Pons (tissue), 1 donor: ENCODE results near the gene P2RX6.
A peak's percentile ranks its signal among the peaks of the same experiment; 100 is the strongest.

ENCODE experiments used
- DNase-seq: peaks from one replicate; pipeline ENCODE4 v3.0.0-alpha.2; 2016; ENCODE audit warnings: low spot score

Gene P2RX6

DNA sequence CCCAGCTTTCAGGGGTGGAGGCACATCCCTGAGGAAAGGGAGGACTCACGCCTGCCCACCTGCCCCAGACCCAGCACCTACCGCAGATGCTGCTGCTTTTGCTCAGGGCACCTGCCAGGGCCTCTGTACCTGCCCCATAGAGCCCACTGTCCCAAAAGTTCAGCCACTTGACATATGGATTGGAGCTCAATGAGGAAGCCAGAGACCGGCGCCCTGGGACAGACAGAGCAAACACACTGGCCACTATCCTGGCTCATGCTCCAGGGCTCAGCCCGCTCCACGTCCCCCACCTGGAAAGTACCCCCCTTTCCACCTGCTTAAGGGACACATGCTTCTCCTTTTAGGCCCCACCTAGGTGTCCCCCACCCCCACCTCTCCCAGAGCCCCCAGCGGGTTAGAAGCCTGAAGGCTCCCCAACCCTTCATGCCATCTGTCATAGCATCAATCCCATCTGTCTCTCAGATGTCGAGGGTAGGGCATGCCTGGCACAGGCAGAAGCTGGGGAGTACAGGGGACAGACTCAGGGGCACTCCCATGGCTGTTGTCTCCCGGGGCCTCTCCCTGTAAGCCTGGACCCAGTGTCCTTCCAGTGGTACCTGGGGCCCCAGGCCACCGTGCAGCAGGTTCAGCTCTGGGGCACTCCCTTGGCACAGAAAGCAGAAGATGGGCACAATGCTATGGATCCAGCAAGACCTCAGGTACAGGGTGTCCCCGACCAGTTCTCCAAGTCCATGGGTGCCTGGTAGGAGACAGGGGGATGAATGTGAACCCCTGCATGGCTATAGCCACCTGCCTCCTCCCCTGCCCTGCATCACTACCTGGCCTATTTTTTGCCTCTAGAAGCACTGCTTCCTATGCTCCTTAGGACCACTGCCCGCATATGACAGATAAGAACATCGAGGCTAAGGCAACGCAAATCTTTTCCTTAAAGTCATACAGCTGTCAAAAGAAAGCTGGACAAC is 2.2 kb upstream of the P2RX6 start:
- no peak for DNase-seq

DNA sequence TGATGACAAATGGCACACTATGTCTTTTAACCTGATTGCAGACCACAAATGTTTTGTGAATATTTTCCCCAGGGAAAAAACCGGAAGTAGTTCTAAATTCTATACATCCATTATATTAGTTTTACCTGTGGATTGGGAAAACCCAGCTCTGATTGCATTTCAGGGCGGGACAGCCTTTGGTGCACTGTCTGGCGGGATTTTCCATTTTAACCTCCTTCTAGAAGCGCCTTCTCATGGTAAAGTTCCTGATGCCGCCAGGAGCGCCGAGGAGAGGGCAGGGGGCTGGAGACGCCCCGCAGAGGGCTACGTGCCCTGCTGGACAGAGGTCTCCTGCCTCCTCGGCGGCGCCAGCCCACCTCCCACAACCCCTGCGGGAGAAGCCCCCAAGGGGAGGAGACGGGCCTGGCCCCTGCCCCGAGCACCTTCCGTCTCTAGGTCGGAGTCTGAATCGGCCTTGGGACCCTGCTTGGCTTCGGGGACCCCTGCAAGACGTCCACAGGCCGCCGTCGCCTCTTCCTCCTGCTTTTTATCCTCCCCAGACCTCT is 1.2 kb upstream of the P2RX6 start:
- DNase-seq, result no peak

DNA sequence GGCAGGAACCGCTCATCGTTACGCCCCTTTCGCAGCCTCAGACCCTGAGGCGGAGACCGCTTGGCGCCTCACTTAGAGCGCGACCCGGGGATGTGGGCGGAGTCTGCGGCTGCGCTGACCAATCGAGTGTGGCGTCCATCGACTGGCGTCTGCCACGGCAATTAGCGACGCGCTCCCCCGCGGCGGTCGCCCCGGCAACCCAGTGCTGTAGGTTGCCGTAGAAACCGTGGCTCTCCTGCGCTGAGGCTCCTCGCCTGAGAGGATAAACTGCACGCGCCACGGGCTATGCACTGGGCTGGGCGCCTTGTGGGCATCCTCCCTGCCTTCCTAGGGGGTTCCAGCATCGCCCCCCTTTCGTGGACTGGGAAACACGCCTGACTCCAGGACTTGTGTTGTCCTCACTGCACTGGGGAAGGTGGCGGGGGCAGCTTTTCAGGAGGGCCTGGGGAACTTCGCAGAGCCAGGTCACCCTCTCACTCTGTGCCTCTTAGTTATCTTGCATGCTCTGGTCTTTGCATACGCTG is 701 bp upstream of the P2RX6 start:
- peak; percentile 67 for DNase-seq

DNA sequence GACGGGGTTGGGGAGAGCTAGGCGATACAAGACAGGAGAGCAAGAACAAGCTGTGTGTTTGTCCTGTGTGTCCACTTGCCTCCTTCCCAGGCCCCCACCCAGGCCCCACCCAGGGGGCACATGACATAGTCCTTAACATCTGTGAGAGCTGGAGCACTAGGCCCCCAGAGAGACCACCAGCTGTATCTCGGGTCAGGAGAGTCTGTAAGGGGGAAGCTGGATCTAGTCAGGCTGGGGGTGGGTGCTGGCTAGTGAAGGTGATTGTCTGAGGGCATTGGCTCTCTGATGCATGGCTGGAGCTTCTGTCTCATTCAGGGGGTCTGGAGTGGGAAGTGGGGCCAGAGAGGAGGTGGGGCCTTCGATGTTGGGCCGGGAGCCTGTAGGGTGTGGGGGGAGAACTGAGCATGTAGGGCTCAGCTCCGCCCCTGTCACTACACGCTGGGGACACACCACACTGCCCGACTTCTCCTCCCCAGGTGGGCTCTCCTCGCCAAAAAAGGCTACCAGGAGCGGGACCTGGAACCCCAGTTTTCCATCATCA is 571 bp downstream of the P2RX6 start:
- DNase-seq, result no peak

DNA sequence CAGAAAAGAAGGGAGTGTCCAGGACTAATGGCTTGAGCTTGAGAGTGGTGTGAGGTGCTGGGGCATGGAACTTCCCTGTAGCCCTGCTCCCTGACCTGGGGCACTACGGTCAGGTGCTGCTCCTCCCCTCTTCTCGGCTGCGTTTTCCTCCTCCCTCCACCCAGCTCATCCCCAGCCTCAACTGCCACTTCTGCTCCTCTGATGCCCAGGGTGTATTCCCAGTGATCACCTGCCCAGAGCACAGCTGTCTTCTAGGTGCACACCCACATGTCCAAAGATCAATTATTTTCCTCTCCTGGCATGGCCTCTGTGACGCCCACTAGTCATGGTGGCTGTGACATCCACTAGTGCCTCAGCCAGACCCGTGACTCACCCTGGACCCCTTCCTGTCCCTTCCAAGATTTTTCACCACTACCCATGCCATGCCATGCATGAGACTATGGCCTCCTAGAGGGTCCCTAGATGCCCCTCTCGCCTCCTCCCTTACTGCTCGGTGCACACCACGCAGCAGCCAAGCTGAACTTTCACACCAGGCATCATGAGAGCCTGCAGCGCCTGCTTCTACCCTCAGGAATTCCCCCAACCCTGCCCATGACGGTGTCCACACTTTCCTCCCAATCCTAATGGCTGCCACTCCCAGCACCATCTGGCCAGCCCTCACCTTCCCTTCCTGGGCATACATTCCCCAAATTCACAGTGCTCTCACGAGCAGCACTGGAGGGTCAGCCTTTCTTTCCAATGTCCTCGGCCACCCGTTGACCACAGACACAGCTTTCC is 1.9 kb downstream of the P2RX6 start:
- DNase-seq, result no peak

DNA sequence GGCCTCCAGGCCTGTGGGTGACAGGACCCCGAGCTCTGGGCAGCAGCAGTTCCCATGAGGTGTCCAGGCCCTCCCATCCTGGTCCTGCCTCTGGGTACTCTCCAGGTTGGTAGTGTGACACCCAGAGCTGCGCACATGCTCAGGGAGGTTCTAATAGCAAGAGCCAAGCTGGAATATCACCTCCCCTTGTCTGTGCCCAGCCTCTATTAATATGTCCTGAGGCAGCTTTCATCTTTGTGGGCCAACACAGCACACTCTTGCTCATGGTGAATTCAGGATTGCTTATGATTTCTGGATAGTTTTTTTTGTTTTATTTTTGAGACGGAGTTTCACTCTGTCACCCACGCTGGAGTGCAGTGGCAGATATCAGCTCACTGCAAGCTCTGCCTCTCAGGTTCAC is 3.3 kb downstream of the P2RX6 start:
- no peak for DNase-seq

DNA sequence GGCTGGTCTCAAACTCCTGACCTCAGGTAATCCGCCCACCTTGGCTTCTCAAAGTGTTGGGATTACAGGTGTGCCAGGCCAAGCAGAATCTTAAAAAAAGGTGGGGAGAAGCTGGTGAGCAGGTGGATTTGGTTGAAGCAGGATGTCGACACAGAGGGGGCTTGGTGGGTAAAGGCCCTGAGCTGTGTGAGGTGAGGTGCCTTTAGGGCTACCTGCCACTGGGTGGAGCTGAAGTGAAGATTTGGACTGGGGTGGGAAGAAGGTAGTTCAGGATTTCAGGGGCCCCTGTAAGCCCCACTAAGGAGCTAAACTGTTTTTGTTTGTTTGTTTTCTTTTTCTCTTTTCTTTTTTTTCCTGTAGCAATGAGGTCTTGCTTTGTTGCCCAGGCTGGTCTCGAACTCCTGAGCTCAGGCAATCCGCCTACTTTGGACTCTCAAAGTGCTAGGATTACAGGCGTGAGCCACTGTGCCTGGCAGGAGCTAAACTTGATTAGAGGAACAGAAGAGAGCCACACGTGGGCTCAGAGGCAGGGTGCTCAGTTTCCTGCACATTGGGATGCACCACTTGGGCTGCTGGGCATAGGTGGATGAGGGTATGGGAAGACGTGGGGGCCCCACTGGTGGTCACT is 6.0 kb downstream of the P2RX6 start:
- no peak for DNase-seq

DNA sequence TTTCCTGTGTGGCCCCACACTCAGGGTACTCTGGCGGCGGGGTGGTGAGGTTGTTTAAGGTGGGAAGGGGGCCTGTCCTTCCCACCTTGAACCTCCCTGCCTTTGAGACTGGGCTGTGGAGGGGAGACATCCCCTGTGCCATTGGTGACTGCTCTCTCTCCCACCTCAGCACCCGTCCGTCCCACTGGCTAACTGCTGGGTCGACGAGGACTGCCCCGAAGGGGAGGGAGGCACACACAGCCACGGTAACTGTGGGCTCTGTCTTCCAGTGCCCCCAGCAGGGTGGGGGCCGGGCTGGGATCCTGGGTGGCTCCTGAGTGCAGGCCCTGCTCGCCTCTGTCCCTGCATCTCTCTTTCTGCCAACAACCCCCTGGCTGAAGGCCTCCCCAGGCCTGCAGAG is 7.5 kb downstream of the P2RX6 start:
- DNase-seq, result no peak

DNA sequence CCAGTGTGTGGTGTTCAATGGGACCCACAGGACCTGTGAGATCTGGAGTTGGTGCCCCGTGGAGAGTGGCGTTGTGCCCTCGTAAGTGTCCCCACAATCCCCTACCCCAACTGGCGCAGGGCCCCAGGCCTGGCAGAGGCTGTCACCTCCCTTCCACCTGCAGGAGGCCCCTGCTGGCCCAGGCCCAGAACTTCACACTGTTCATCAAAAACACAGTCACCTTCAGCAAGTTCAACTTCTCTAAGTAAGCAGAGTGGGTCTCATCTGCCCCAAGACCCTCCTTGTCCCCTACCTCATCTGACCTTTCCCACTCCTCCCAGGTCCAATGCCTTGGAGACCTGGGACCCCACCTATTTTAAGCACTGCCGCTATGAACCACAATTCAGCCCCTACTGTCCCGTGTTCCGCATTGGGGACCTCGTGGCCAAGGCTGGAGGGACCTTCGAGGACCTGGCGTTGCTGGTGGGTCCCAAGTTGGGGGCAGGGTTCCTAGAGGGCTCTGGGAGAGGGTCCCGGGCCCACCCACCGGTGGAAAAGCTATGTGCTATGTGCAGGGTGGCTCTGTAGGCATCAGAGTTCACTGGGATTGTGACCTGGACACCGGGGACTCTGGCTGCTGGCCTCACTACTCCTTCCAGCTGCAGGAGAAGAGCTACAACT is 8.1 kb downstream of the P2RX6 start:
- DNase-seq, result no peak

DNA sequence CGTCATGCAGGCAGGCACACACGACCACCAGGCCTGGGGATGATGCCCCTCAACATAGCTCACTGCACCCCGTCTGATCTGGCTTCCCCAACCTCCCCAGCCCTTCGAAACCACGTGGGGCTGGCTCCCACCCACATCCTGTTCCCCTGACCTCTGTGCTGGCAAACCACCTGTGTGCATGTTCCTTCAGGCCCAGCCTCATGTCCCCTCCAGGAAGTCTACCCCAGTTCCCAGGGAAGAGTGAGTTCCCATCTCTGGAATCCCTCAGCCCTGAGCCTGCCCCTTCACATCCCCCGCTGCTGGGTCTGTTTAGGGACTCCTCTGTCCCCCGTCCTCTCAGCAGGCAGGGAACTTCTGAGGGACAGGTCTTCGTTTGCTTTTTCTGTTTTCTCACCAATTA is 10.3 kb downstream of the P2RX6 start:
- DNase-seq, result no peak

DNA sequence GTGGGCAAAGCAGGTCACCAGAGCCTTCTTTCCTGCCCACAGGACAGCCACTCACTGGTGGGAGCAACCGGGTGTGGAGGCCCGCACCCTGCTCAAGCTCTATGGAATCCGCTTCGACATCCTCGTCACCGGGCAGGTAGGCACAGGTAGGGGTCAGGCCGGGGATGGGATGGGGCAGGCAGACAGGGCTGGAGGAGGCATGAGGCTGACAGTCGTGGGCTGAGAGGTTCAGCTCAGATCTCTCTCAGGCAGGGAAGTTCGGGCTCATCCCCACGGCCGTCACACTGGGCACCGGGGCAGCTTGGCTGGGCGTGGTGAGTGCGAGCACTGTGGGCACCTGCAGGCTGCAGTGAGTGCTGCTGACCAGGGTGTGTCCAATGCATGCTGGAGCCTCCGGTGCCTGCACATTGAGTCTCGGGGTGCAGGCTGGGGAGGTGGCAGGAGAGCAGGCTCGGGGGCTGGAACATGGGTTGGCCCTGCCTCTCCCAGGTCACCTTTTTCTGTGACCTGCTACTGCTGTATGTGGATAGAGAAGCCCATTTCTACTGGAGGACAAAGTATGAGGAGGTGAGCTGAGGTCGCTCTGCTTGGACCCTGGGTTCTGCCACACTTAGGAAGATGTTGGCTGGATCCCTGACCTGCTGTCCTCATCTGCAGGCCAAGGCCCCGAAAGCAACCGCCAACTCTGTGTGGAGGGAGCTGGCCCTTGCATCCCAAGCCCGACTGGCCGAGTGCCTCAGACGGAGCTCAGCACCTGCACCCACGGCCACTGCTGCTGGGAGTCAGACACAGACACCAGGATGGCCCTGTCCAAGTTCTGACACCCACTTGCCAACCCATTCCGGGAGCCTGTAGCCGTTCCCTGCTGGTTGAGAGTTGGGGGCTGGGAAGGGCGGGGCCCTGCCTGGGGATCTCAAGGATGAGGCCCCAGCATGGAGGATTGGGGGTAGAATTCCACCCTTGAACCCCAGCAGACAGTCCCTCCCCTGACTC is 11.1 kb downstream of the P2RX6 start:
- DNase-seq, result no peak

DNA sequence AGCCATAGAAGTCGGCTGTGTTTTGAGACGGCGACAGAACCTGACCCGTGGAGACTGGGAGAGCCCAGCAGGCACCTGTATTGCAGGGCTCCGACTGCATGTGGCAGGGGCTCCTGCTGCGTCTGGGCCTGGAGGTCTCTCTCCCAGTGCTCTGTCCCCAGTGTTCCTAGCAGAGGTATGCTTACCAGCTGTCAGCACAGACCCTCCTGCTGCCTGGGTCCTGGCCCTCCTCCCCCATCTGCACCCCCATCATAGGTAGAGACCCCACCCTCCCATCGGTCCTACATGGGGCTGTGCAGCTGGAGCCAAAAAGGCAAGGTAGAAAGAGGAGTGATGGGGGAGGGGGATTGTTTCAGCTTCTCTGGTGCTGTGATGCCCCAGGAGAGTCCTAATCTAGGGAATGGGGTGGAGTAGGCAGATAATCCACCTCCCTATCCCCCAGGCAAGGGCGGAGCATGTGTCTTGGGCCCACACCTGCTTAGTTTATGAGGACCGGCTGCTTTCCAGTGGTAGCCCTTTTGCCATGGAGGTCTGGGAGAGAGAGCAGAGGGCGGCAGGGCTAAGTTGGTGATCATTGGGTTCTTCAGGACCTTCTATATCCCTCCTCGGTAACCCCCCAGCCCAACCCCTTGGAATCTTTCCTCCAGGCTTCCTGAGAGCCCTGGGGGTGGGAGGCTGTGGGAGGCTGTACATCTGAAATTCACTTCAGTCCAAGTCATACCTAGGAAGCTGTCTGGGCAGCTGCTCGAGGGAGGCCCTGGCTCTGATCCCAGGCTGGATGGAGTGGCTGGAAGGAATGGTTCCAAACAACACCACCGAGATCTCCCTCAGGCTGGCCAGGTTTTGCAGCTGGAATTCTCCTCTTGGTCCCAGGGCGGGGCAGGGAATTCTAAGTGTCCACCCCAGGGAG is 12.1 kb downstream of the P2RX6 start:
- DNase-seq, result no peak

DNA sequence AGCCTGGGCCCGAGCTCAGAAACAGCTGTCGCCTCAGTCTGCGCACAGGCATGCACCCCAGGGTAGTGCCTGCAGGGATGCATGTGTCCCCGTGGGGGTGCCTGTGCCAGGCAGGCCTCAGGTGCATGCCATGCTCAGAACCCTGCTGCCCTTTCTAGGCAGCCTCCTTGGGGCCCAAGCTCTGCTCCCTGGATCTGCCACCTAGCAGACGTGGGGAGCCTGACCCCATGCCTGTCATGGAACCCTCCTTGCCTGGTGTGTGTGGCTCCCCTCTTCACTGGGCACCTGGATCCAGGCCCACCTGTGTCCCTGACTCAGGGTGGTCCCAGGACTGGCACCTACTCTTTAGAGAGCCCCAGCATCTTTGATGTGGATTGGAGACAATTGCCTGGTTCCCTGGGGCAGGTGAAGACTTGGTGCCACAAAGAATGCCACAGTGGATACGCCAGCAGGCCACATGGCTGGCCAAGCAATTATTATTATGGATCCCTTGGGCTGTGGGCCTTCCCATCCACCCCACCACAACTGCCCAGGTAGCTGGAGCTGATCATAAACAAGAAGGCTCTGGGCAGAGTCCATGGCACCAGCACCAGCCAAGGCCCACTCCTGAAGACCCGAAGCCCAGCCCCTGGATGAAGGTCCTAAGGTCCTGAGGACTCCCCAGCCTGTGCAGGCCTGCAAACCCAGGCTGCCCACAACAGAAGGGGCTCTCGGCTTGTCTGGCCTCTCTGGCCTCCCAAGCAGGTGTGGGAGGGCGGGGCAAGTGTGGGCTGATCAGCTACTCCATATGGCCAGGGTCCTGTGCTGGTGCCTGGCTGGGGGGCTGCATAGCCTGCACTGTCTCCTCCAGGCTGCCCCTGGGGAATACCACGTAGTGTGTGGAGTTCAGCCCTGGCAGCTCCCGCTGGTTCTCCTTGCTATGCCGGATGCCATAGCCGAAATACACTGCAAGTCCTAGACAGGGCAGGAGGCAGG is 13.6 kb downstream of the P2RX6 start:
- no peak for DNase-seq

DNA sequence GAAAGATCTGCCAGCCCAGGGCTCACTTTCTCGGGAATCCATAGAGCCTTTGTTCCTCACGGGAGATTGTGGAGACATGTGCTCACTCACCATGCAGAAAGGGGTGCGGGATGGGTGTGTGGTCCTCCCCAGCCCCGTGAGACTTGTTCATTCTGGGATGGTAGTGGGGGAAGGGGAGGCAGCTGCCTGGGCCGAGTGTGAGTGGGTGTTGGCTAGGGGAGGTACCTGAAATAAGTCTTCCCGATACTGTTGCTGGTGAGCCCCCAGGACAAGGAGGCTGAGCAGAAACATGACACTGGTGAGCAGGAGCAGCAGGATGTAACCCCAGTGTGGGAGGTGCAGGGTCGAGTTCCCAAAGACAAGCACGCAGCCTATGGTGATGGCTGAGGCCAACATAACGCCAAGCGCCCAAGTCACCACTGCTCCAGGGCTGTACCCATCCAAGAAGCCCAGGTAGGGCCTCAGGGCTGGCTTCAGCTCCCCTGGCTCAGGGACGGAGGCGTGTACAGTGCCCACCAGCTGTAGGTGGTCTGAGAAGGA is 14.6 kb downstream of the P2RX6 start:
- no peak for DNase-seq

DNA sequence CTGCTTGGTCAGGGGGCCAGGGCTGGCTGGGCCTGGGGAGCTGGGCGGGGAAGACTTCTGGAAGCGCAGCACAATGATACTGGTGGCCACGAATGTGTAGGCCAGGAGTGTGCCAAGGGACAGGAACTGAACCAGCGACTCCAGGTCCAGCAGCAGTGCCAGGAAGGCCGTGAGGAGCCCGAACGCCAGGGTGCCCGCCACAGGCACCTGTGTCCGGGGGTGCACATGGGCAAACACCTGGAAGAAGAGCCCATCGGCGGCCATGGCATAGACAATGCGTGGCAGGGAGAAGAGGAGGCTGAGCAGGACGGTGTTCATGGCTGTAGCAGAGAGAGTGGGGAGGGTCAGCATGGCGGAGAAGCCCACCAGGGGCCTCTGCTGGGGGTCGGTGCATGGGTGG is 15.1 kb downstream of the P2RX6 start:
- DNase-seq, result no peak

DNA sequence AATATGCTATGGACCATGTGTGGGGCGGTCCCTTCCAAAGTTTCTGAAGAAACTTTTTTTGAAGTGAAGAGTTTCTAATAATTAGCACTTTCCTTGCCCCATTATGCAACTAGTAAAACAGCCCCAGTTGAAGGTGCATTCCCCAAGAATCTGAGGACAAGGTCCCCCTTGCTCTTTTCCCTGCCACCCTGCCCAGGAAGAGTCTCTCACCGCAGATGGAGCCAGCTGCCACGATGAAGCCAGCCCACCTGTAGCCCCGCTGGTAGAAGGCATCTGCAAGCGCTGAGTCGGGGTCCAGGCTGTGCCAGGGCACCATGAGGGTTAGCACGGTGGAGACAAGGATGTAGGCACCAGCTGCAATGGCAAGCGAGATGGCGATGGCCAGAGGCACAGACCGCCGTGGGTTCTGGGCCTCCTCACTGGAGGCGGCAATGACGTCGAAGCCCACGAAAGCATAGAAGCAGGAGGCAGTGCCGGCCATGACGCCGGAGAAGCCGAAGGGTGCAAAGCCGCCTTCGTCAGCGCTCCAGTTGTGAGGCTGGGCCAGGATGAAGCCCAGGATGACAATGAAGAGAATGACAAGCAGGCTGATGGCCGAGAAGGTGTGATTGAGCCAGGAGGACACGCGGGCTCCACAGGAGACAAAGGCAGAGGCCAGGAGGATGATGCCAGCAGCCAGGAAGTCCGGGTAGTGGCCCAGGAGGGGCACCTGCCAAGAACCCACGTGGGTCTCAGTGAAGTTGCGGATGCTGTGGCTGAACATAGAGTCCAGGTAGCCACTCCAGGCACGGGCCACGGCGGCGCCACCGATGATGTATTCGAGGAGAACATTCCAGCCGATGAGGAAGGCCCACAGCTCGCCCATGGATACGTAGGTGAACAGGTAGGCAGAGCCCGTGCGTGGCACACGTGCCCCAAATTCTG is 15.9 kb downstream of the P2RX6 start:
- DNase-seq, result no peak
